HEK293 (cell line): ENCODE results near the gene MS4A12.
"Not testable (repeated sequence)": the region's sequence is repeated elsewhere in the genome, so short reads cannot be mapped to it uniquely, and the experiment has no call there.

Experiments used
- CTCF ChIA-PET: fragments of 350-600 bp; formaldehyde crosslinking; extraction: SDS; loops from one replicate; lab custom pipeline; 2021; ENCODE audit warnings: antibody characterized with exemption; lab: Yijun Ruan, JAX
- POLR2A ChIA-PET: fragments of 300-600 bp; formaldehyde crosslinking; extraction: SDS; loops from one replicate; lab custom pipeline; 2020; ENCODE audit warnings: antibody characterized with exemption, inconsistent platforms; lab: Yijun Ruan, JAX
- H3K27ac ChIP-seq: fragments of 200-500 bp; sonication (Bioruptor generic); 2 replicates; pipeline ENCODE4 v1.5.1; 2014; ENCODE audit warnings: low read depth, low read length, control low read depth, inconsistent platforms; ENCODE audit errors: extremely low read depth
- H3K36me3 ChIP-seq, 2 experiments: fragments of 200-500 bp in 1 of 2; sonication (Bioruptor generic) in 1 of 2; 1 replicate in 1 of 2; 2 replicates in 1 of 2; pipeline ENCODE4 v1.5.1; 2014 to 2017; ENCODE audit warnings: inconsistent platforms in 2 of 2, low read length in 2 of 2; ENCODE audit not compliant: control insufficient read depth in 2 of 2, insufficient read depth in 1 of 2
- H3K4me1 ChIP-seq: fragments of 200-500 bp; sonication (Bioruptor generic); 2 replicates; pipeline ENCODE4 v1.5.1; 2014; ENCODE audit warnings: mild to moderate bottlenecking, low read length, inconsistent platforms; ENCODE audit not compliant: control insufficient read depth, insufficient read depth
- H3K4me3 ChIP-seq: 2 replicates; pipeline ENCODE4 v1.5.1; 2011; ENCODE audit warnings: low read depth, mild to moderate bottlenecking, control low read depth, low read length, moderate library complexity
- H3K9me3 ChIP-seq: fragments of 200-500 bp; sonication (Bioruptor generic); 2 replicates; pipeline ENCODE4 v1.5.1; 2014; ENCODE audit warnings: low read depth, low read length, inconsistent platforms; ENCODE audit not compliant: control insufficient read depth, insufficient read depth
- HOXA7 ChIP-seq: sonication (generic); formaldehyde crosslinking; IDR thresholded peaks from 2 replicates; pipeline ENCODE4 v1.8.1; 2022; ENCODE audit warnings: missing genetic modification reagents, borderline replicate concordance
- KLF8 ChIP-seq: fragments of 450-650 bp; formaldehyde crosslinking; IDR thresholded peaks from 2 replicates; pipeline ENCODE4 v1.5.1; 2016; ENCODE audit warnings: missing biosample characterization, missing genetic modification characterization
- KLF9 ChIP-seq: fragments of 450-650 bp; formaldehyde crosslinking; IDR thresholded peaks from 2 replicates; pipeline ENCODE4 v1.5.1; 2016; ENCODE audit warnings: missing biosample characterization, missing genetic modification characterization, low read depth
- RBAK ChIP-seq: fragments of 450-650 bp; formaldehyde crosslinking; IDR thresholded peaks from 2 replicates; pipeline ENCODE4 v1.5.1; 2016; ENCODE audit warnings: missing biosample characterization, missing genetic modification characterization
- SCRT1 ChIP-seq: fragments of 450-650 bp; formaldehyde crosslinking; IDR thresholded peaks from 2 replicates; pipeline ENCODE4 v1.5.1; 2016; ENCODE audit warnings: missing biosample characterization, missing genetic modification characterization, borderline replicate concordance
- SP7 ChIP-seq: fragments of 450-650 bp; formaldehyde crosslinking; IDR thresholded peaks from 2 replicates; pipeline ENCODE4 v1.5.1; 2016; ENCODE audit warnings: missing biosample characterization, missing genetic modification characterization
- ZBTB7A ChIP-seq: fragments of 450-650 bp; formaldehyde crosslinking; IDR thresholded peaks from 2 replicates; pipeline ENCODE4 v1.5.1; 2016; ENCODE audit warnings: low read depth, missing biosample characterization, missing genetic modification characterization
- ZNF138 ChIP-seq: fragments of 450-650 bp; formaldehyde crosslinking; IDR thresholded peaks from 2 replicates; pipeline ENCODE4 v1.5.1; 2016; ENCODE audit warnings: missing biosample characterization, missing genetic modification characterization, borderline replicate concordance
- ZNF280D ChIP-seq: fragments of 450-650 bp; formaldehyde crosslinking; IDR thresholded peaks from 2 replicates; pipeline ENCODE4 v1.5.1; 2016; ENCODE audit warnings: missing biosample characterization, missing genetic modification characterization
- ZNF311 ChIP-seq: fragments of 450-650 bp; formaldehyde crosslinking; IDR thresholded peaks from 2 replicates; pipeline ENCODE4 v1.5.1; 2017; ENCODE audit warnings: missing biosample characterization, missing genetic modification characterization, borderline replicate concordance
- ZNF335 ChIP-seq: fragments of 450-650 bp; formaldehyde crosslinking; conservative IDR thresholded peaks from 2 replicates; pipeline ENCODE4 v1.5.1; 2016; ENCODE audit warnings: missing biosample characterization, missing genetic modification characterization
- ZNF426 ChIP-seq: fragments of 450-650 bp; formaldehyde crosslinking; IDR thresholded peaks from 2 replicates; pipeline ENCODE4 v1.5.1; 2017; ENCODE audit warnings: missing biosample characterization, missing genetic modification characterization, mild to moderate bottlenecking, inconsistent platforms, moderate library complexity
- ZNF501 ChIP-seq: fragments of 450-650 bp; formaldehyde crosslinking; IDR thresholded peaks from 2 replicates; pipeline ENCODE4 v1.5.1; 2016; ENCODE audit warnings: missing biosample characterization, missing genetic modification characterization
- ZNF558 ChIP-seq: fragments of 450-650 bp; formaldehyde crosslinking; IDR thresholded peaks from 2 replicates; pipeline ENCODE4 v1.5.1; 2016; ENCODE audit warnings: missing biosample characterization, missing genetic modification characterization
- ZNF571 ChIP-seq: fragments of 450-650 bp; formaldehyde crosslinking; IDR thresholded peaks from 2 replicates; pipeline ENCODE4 v1.5.0; 2017; ENCODE audit warnings: missing biosample characterization, missing genetic modification characterization
- ZNF623 ChIP-seq: fragments of 450-650 bp; formaldehyde crosslinking; IDR thresholded peaks from 2 replicates; pipeline ENCODE4 v1.5.1; 2016; ENCODE audit warnings: missing biosample characterization, missing genetic modification characterization
- ZNF658 ChIP-seq: fragments of 450-650 bp; formaldehyde crosslinking; IDR thresholded peaks from 2 replicates; pipeline ENCODE4; 2016; ENCODE audit warnings: missing biosample characterization, missing genetic modification characterization
- ZNF677 ChIP-seq: fragments of 450-650 bp; IDR thresholded peaks from 2 replicates; pipeline ENCODE4 v1.5.0; 2018; ENCODE audit warnings: missing biosample characterization, mild to moderate bottlenecking, missing genetic modification characterization, moderate library complexity
- ZNF768 ChIP-seq: fragments of 450-650 bp; formaldehyde crosslinking; IDR thresholded peaks from 2 replicates; pipeline ENCODE4 v1.5.1; 2018; ENCODE audit warnings: missing biosample characterization, mild to moderate bottlenecking, missing genetic modification characterization
- ZNF843 ChIP-seq: fragments of 450-650 bp; formaldehyde crosslinking; IDR thresholded peaks from 2 replicates; pipeline ENCODE4 v1.5.1; 2016; ENCODE audit warnings: missing biosample characterization, missing genetic modification characterization
- ZSCAN23 ChIP-seq: fragments of 450-650 bp; formaldehyde crosslinking; IDR thresholded peaks from 2 replicates; pipeline ENCODE4 v1.5.1; 2016; ENCODE audit warnings: missing biosample characterization, missing genetic modification characterization

The MS4A12 gene

GRCh38 chr11:60528465-60528864 lies 35.9 kb downstream of the MS4A12 start:
- Histone ChIP-seq H3K4me1 (no peaks in the 10 kb centered on the region), H3K27ac (no peak overlapping the region), H3K36me3 (no peaks in the 10 kb centered on the region), H3K9me3 (no peaks in the 10 kb centered on the region), H3K4me3 (no peak overlapping the region)
- TF ChIP-seq HOXA7 (CRISPR knock-in tag) = no peak
- no peak for TF ChIP-seq ZNF571 (tag by site-specific recombination)
- TF ChIP-seq ZNF426 = no peak
- no peak for TF ChIP-seq RBAK
- no peak for TF ChIP-seq ZSCAN23 (tag by site-specific recombination)
- no peak for TF ChIP-seq KLF9 (tag by site-specific recombination)
- no peak for TF ChIP-seq ZNF311 (tag by site-specific recombination)
- no peak for TF ChIP-seq ZNF280D (tag by site-specific recombination)
- no peak for TF ChIP-seq ZNF843 (tag by site-specific recombination)
- no peak for TF ChIP-seq ZNF768
- TF ChIP-seq ZNF335 (tag by site-specific recombination) = no peak
- no peak for TF ChIP-seq ZBTB7A (tag by site-specific recombination)
- TF ChIP-seq SP7 (tag by site-specific recombination) = no peak
- no peak for TF ChIP-seq ZNF501
- no peak for TF ChIP-seq ZNF623 (tag by site-specific recombination)
- CTCF ChIA-PET = no interaction called here
- POLR2A ChIA-PET = no interaction called here

- H3K36me3 ChIP-seq = no peaks in the 10 kb centered on the region
- no peak overlapping the region for H3K4me3 ChIP-seq
- no peaks in the 10 kb centered on the region for H3K4me1 ChIP-seq
- no peaks in the 10 kb centered on the region for H3K9me3 ChIP-seq
- ChIA-PET POLR2A (no interaction called here), CTCF (no interaction called here)
- no peak overlapping the region for H3K27ac ChIP-seq
- no peak for TF ChIP-seq ZNF658 (tag by site-specific recombination)
- TF ChIP-seq KLF8 = no peak
- no peak for TF ChIP-seq ZNF138
- TF ChIP-seq ZNF558 (tag by site-specific recombination) = no peak
Observed at GRCh38 chr11:60528934-60529333, 36.4 kb downstream of the MS4A12 start.

- Histone ChIP-seq H3K9me3 (no peaks in the 10 kb centered on the region), H3K4me1 (no peaks in the 10 kb centered on the region), H3K36me3 (no peaks in the 10 kb centered on the region), H3K27ac (no peak overlapping the region), H3K4me3 (no peak overlapping the region)
- TF ChIP-seq SCRT1 (tag by site-specific recombination) = no peak
- peak; percentile 95 for TF ChIP-seq ZNF677 (tag by site-specific recombination)
- TF ChIP-seq ZNF843 (tag by site-specific recombination) = no peak
- CTCF ChIA-PET = interaction anchor here (0.6 kb wide), 1 partner anchor 243 kb away, joined by 3 read pairs; no protein-coding TSS in a partner anchor
- POLR2A ChIA-PET = no interaction called here
Observed at GRCh38 chr11:60530454-60531100, 38.0 kb downstream of the MS4A12 start.

GRCh38 chr11:60532383-60532782 lies 39.8 kb downstream of the MS4A12 start:
- H3K27ac ChIP-seq, H3K4me1 ChIP-seq, CTCF ChIA-PET, POLR2A ChIA-PET, H3K4me3 ChIP-seq, H3K9me3 ChIP-seq, H3K36me3 ChIP-seq: not testable (repeated sequence)

GRCh38 chr11:60538627-60539026 lies 46.0 kb downstream of the MS4A12 start:
- H3K27ac ChIP-seq, H3K4me3 ChIP-seq, CTCF ChIA-PET, H3K36me3 ChIP-seq, H3K9me3 ChIP-seq, H3K4me1 ChIP-seq, POLR2A ChIA-PET: not testable (repeated sequence)
